DND-41 (cell line): ENCODE data around the gene SH3TC1.

Source experiments
- EZH2 ChIP-seq: IDR thresholded peaks from 3 replicates; pipeline ENCODE4 v1.6.1; 2012; ENCODE audit warnings: borderline replicate concordance, low read depth, mild to moderate bottlenecking, moderate library complexity, low read length, inconsistent platforms; ENCODE audit not compliant: severe bottlenecking
- TF ChIP-seq, protein P1 (sequence below): IDR thresholded peaks from 2 replicates; pipeline ENCODE4 v1.5.1; 2012; ENCODE audit warnings: borderline replicate concordance, low read length, moderate library complexity, mild to moderate bottlenecking; ENCODE audit not compliant: poor library complexity, severe bottlenecking; ENCODE audit errors: extremely low read depth

DNA sequence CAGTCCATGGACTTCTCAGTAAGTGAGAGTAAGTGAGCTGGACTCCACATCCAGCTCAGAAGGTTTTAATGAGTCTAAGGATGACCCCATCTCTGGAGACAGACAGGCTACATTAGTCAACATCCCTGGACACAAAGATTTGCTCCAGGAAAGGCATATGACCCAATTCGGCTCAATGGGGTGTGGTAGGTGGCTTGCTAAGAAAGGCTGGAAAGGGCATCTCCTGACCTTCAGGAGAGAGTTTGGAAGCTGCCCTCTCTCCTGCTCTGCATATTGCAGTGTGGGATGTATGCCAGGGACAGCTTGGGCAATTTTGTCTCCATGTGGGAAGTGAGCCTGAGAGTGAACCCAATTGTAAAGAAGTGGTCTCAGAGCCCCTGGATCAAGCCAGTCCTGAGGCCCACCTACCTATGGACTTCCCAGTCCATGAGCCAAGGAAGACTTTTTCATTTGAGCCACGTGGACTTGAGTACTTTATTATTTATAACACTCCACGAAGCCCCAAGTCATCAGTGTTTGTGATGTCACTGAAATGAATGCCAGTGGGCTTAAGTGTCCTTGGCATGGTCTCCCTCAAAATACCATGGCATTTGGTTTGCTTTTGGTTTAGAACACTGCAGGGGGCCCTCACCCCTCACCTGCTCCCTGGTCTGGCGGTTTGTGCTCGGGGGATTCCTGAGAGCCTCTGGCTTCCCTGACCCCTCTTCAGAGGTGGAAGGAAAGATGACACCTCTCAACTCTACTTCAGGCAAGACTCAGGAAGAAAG, 30.1 kb upstream of the SH3TC1 start:
- TF ChIP-seq, protein P1, sequence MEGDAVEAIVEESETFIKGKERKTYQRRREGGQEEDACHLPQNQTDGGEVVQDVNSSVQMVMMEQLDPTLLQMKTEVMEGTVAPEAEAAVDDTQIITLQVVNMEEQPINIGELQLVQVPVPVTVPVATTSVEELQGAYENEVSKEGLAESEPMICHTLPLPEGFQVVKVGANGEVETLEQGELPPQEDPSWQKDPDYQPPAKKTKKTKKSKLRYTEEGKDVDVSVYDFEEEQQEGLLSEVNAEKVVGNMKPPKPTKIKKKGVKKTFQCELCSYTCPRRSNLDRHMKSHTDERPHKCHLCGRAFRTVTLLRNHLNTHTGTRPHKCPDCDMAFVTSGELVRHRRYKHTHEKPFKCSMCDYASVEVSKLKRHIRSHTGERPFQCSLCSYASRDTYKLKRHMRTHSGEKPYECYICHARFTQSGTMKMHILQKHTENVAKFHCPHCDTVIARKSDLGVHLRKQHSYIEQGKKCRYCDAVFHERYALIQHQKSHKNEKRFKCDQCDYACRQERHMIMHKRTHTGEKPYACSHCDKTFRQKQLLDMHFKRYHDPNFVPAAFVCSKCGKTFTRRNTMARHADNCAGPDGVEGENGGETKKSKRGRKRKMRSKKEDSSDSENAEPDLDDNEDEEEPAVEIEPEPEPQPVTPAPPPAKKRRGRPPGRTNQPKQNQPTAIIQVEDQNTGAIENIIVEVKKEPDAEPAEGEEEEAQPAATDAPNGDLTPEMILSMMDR, result no peak
- TF ChIP-seq EZH2, result no peak
